H9 (cell line): ENCODE results near the gene ALCAM. TPM values are rescaled to one million over a fixed set of nuclear protein-coding genes. Genes with fewer than 3 reads are reported as not detected.

ENCODE experiments used
- DNase-seq: peaks from one replicate; pipeline ENCODE4 v3.0.0-alpha.2; 2017
- H2AFZ ChIP-seq: one replicate; pipeline ENCODE4 v1.6.1; 2013; ENCODE audit warnings: mild to moderate bottlenecking, low read length, control low read depth, moderate library complexity
- H2AK5ac ChIP-seq: 2 replicates; pipeline ENCODE4 v1.6.1; 2013; ENCODE audit warnings: low read length, control low read depth, mixed read lengths; ENCODE audit not compliant: insufficient read length
- H2BK120ac ChIP-seq: one replicate; pipeline ENCODE4 v1.6.1; 2013; ENCODE audit warnings: low read depth, mild to moderate bottlenecking, low read length, control low read depth, inconsistent platforms; ENCODE audit not compliant: poor library complexity, severe bottlenecking
- H2BK12ac ChIP-seq: 2 replicates; pipeline ENCODE4 v1.6.1; 2013; ENCODE audit warnings: low read length, control low read depth, mixed read lengths, low read depth; ENCODE audit not compliant: insufficient read length
- H2BK15ac ChIP-seq: 2 replicates; pipeline ENCODE4 v1.6.1; 2013; ENCODE audit warnings: low read depth, low read length, control low read depth
- H2BK20ac ChIP-seq: one replicate; pipeline ENCODE4 v1.6.1; 2013; ENCODE audit warnings: low read depth, mild to moderate bottlenecking, low read length, control low read depth, inconsistent platforms; ENCODE audit not compliant: poor library complexity, severe bottlenecking
- H2BK5ac ChIP-seq: 2 replicates; pipeline ENCODE4 v1.6.1; 2013; ENCODE audit warnings: low read length, control low read depth, mixed read lengths; ENCODE audit not compliant: insufficient read length
- H3K14ac ChIP-seq: 2 replicates; pipeline ENCODE4 v1.6.1; 2013; ENCODE audit warnings: low read length, control low read depth; ENCODE audit not compliant: insufficient read depth
- H3K18ac ChIP-seq: 2 replicates; pipeline ENCODE4 v1.6.1; 2013; ENCODE audit warnings: low read depth, mild to moderate bottlenecking, mixed read lengths, low read length, control low read depth; ENCODE audit not compliant: insufficient read length
- H3K23ac ChIP-seq: 2 replicates; pipeline ENCODE4 v1.6.1; 2013; ENCODE audit warnings: low read length, control low read depth, mixed read lengths, low read depth; ENCODE audit not compliant: insufficient read length
- H3K23me2 ChIP-seq: 2 replicates; pipeline ENCODE4 v1.6.1; 2013; ENCODE audit warnings: low read depth, mild to moderate bottlenecking, mixed read lengths, low read length, control low read depth; ENCODE audit not compliant: insufficient read length, poor library complexity, severe bottlenecking
- H3K27ac ChIP-seq: 2 replicates; pipeline ENCODE4 v1.5.1; 2013; ENCODE audit warnings: low read length, control low read depth, mixed read lengths, low read depth; ENCODE audit not compliant: insufficient read length
- H3K27me3 ChIP-seq: 2 replicates; pipeline ENCODE4 v1.6.1; 2013; ENCODE audit warnings: low read length, control low read depth, inconsistent platforms; ENCODE audit not compliant: insufficient read depth
- H3K4ac ChIP-seq: 2 replicates; pipeline ENCODE4 v1.6.1; 2013; ENCODE audit warnings: low read depth, mild to moderate bottlenecking, control low read depth, inconsistent platforms, low read length, moderate library complexity
- H3K4me1 ChIP-seq: 2 replicates; pipeline ENCODE4 v1.6.1; 2013; ENCODE audit warnings: low read length, control low read depth, inconsistent platforms; ENCODE audit not compliant: insufficient read depth
- H3K4me2 ChIP-seq: 2 replicates; pipeline ENCODE4 v1.6.1; 2013; ENCODE audit warnings: low read length, control low read depth, mixed read lengths; ENCODE audit not compliant: insufficient read length, insufficient read depth
- H3K56ac ChIP-seq: 2 replicates; pipeline ENCODE4 v1.6.1; 2013; ENCODE audit warnings: low read depth, mild to moderate bottlenecking, mixed read lengths, low read length, control low read depth; ENCODE audit not compliant: insufficient read length
- H3K79me1 ChIP-seq: 2 replicates; pipeline ENCODE4 v1.6.1; 2013; ENCODE audit warnings: low read depth, mild to moderate bottlenecking, moderate library complexity, low read length, control low read depth, inconsistent platforms; ENCODE audit not compliant: insufficient read depth, poor library complexity, severe bottlenecking
- H3K79me2 ChIP-seq: 2 replicates; pipeline ENCODE4 v1.6.1; 2013; ENCODE audit warnings: low read length, control low read depth, inconsistent platforms; ENCODE audit not compliant: insufficient read depth
- H3K9ac ChIP-seq: 2 replicates; pipeline ENCODE4 v1.6.1; 2013; ENCODE audit warnings: low read length, control low read depth, mixed read lengths; ENCODE audit not compliant: insufficient read length; ENCODE audit errors: extremely low read depth
- H3K9me3 ChIP-seq: one replicate; pipeline ENCODE4 v1.6.1; 2013; ENCODE audit warnings: low read depth, low read length, inconsistent platforms; ENCODE audit not compliant: control insufficient read depth
- H3T11ph ChIP-seq: one replicate; pipeline ENCODE4 v1.6.1; 2013; ENCODE audit warnings: mild to moderate bottlenecking, low read length, control low read depth, inconsistent platforms
- H4K20me1 ChIP-seq: one replicate; pipeline ENCODE4 v1.6.1; 2013; ENCODE audit not compliant: control insufficient read depth, insufficient read length, insufficient read depth
- H4K5ac ChIP-seq: 2 replicates; pipeline ENCODE4 v1.6.1; 2013; ENCODE audit warnings: low read depth, mild to moderate bottlenecking, mixed read lengths, low read length, control low read depth; ENCODE audit not compliant: insufficient read length
- H4K8ac ChIP-seq: replicated peaks from 2 replicates; pipeline ENCODE4 v1.6.1; 2013; ENCODE audit warnings: low read length, control low read depth, mixed read lengths, low read depth; ENCODE audit not compliant: insufficient read length
- H4K91ac ChIP-seq: 2 replicates; pipeline ENCODE4 v1.6.1; 2013; ENCODE audit warnings: low read depth, mild to moderate bottlenecking, moderate library complexity, mixed read lengths, low read length, control low read depth; ENCODE audit not compliant: insufficient read length
- H3K27ac Mint-ChIP-seq, 3 experiments: 2 replicates in 2 of 3; 3 replicates in 1 of 3; pipeline ENCODE4 v1.8.0; 2020 to 2021; ENCODE audit warnings: mixed read lengths in 3 of 3, mild to moderate bottlenecking in 1 of 3, moderate library complexity in 1 of 3
- H3K27me3 Mint-ChIP-seq: 2 replicates; pipeline ENCODE4 v1.8.0; 2021; ENCODE audit warnings: low read depth, mild to moderate bottlenecking, moderate library complexity, mixed read lengths
- H3K36me3 Mint-ChIP-seq, 3 experiments: 2 replicates in 2 of 3; 3 replicates in 1 of 3; pipeline ENCODE4 v1.8.0; 2020 to 2021; ENCODE audit warnings: low read depth in 3 of 3, mixed read lengths in 3 of 3; ENCODE audit not compliant: insufficient read depth in 1 of 3
- H3K4me1 Mint-ChIP-seq, 2 experiments: 2 replicates each; pipeline ENCODE4 v1.8.0; 2020; ENCODE audit warnings: mixed read lengths in 2 of 2
- H3K4me3 Mint-ChIP-seq, 2 experiments: 2 replicates in 1 of 2; 3 replicates in 1 of 2; pipeline ENCODE4 v1.8.0; 2020 to 2021; ENCODE audit warnings: mild to moderate bottlenecking in 2 of 2, mixed read lengths in 2 of 2, moderate library complexity in 1 of 2
- H3K9me3 Mint-ChIP-seq, 2 experiments: 2 replicates in 1 of 2; 3 replicates in 1 of 2; pipeline ENCODE4 v1.8.0; 2020; ENCODE audit warnings: mild to moderate bottlenecking in 2 of 2, mixed read lengths in 2 of 2, moderate library complexity in 1 of 2
- WGBS: extraction: QIAGEN DNeasy Blood & Tissue Kit; methylation state at CpG from one replicate; pipeline ENCODE4 v1.1.7; 2013; ENCODE audit warnings: missing lambda C conversion rate, low lambda C conversion rate, mixed read lengths; ENCODE audit not compliant: insufficient read length; ENCODE audit errors: extremely low coverage; 5-methylcytosine and 5-hydroxymethylcytosine counted together
- total RNA-seq: library from RNA; stranded (reverse); gene quantifications from 2 replicates; pipeline ENCODE4 v1.2.1, GENCODE V29; 2021
- TF ChIP-seq, protein P1 (sequence below): fragments of 200-600 bp; sonication (generic); conservative IDR thresholded peaks from 3 replicates; pipeline ENCODE4 v1.8.0; 2021; ENCODE audit warnings: antibody characterized with exemption, mild to moderate bottlenecking

ALCAM gene
- total RNA-seq, 1 experiment from 2014 or later, result 43.7 TPM

DNA sequence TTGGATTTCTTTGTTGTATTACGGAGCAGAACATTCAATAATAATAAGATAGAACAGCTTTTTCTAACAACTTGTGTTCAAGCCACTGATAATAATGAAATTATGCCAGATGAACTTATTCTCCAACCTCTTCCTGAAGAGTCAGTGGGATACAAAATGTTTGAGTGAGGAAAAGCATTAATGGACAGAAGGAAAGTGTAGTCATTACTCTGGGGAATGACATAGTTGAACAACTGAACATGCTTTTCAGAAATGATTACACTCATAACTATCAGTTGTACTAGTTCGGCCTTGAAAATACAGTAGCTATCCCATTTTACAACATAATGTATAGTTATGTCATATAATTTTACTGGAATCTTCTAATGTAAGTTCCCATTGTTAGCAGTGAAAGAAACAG, 55.9 kb downstream of the ALCAM start:
- no peak overlapping the region for H2BK5ac ChIP-seq
- H3K18ac ChIP-seq, result no peak overlapping the region
- no peaks in the 10 kb centered on the region for H3K79me2 ChIP-seq
- H2BK120ac ChIP-seq, result no peak overlapping the region
- H3K4me1 ChIP-seq, result no peaks in the 10 kb centered on the region; the same call in 1 of the 2 replicates
- no peak overlapping the region for H2AK5ac ChIP-seq
- H3K27me3 ChIP-seq, result no peaks in the 10 kb centered on the region
- no peaks in the 10 kb centered on the region for H3K36me3 Mint-ChIP-seq
- no peak overlapping the region for H3K4ac ChIP-seq
- no peak overlapping the region for H4K8ac ChIP-seq
- no CpG with 5 or more reads among the region's 2 CpGs for WGBS
- no peak overlapping the region for H4K5ac ChIP-seq
- H2BK20ac ChIP-seq, result no peak overlapping the region
- H3K9ac ChIP-seq, result no peak overlapping the region
- no peak overlapping the region for H3K4me3 Mint-ChIP-seq
- H4K20me1 ChIP-seq, result no peaks in the 10 kb centered on the region
- H3K23ac ChIP-seq, result no peak overlapping the region
- no peaks in the 10 kb centered on the region for H3K9me3 ChIP-seq
- no peak overlapping the region for H4K91ac ChIP-seq
- no peaks in the 10 kb centered on the region for H3K79me1 ChIP-seq
- TF ChIP-seq, protein P1, sequence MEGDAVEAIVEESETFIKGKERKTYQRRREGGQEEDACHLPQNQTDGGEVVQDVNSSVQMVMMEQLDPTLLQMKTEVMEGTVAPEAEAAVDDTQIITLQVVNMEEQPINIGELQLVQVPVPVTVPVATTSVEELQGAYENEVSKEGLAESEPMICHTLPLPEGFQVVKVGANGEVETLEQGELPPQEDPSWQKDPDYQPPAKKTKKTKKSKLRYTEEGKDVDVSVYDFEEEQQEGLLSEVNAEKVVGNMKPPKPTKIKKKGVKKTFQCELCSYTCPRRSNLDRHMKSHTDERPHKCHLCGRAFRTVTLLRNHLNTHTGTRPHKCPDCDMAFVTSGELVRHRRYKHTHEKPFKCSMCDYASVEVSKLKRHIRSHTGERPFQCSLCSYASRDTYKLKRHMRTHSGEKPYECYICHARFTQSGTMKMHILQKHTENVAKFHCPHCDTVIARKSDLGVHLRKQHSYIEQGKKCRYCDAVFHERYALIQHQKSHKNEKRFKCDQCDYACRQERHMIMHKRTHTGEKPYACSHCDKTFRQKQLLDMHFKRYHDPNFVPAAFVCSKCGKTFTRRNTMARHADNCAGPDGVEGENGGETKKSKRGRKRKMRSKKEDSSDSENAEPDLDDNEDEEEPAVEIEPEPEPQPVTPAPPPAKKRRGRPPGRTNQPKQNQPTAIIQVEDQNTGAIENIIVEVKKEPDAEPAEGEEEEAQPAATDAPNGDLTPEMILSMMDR, result no peak
- H2BK15ac ChIP-seq, result no peak overlapping the region
- no peak overlapping the region for H3K27ac ChIP-seq
- H3K27me3 Mint-ChIP-seq, result no peaks in the 10 kb centered on the region
- H3K14ac ChIP-seq, result no peak overlapping the region
- H3T11ph ChIP-seq, result no peak overlapping the region
- H2AFZ ChIP-seq, result no peak overlapping the region
- H3K4me1 Mint-ChIP-seq, result peaks cover 12 to 14% of the 10 kb centered on the region in 2 experiments
- no peaks in the 10 kb centered on the region for H3K23me2 ChIP-seq
- DNase-seq, result no peak
- H3K56ac ChIP-seq, result no peak overlapping the region
- no peak overlapping the region for H3K4me2 ChIP-seq
- H2BK12ac ChIP-seq, result no peak overlapping the region
- H3K27ac Mint-ChIP-seq, result no peak overlapping the region
- no peaks in the 10 kb centered on the region for H3K9me3 Mint-ChIP-seq
